Sigmoid colon (tissue), 4 donors: ENCODE measurements around the gene FRYL.

Experiments
- CTCF ChIP-seq, 4 experiments: fragments of 450-650 bp in 3 of 4; fragments of 200-600 bp in 1 of 4; IDR thresholded peaks; one replicate each; pipeline ENCODE4 v1.5.1; 2016 to 2019; ENCODE audit warnings: antibody characterized with exemption in 4 of 4, mild to moderate bottlenecking in 3 of 4, moderate library complexity in 2 of 4
- POLR2A ChIP-seq, 2 donors: fragments of 450-650 bp; IDR thresholded peaks; one replicate each; pipeline ENCODE4 v1.6.1; 2016; ENCODE audit warnings: antibody characterized with exemption in 2 of 2, mild to moderate bottlenecking in 2 of 2, moderate library complexity in 2 of 2
- POLR2AphosphoS5 ChIP-seq, 4 donors: sonication (generic); formaldehyde crosslinking; IDR thresholded peaks; one replicate each; pipeline ENCODE4 v1.6.1; 2017; ENCODE audit warnings: antibody characterized with exemption in 4 of 4

GRCh38 chr4:48778431-48779094 is 1.5 kb downstream of the FRYL start:
- TF ChIP-seq CTCF (IDR thresholded peaks at IDR 0.05) (no peak), POLR2A (IDR thresholded peaks at IDR 0.05) (no peak), POLR2AphosphoS5 (IDR thresholded peaks at IDR 0.05) (peak in 2 of 4 donors; percentile 24 to 54)
